ENCODE data around the gene NUAK1. TPM values are rescaled to one million over a fixed set of nuclear protein-coding genes. Genes with fewer than 3 reads are reported as not detected.
A peak's percentile ranks its signal among the peaks of the same experiment; 100 is the strongest.

NUAK1 gene
- polyA plus RNA-seq (2013, experiment 1 of 2; ENCODE audit: insufficient read length), result 46.9 TPM
- 109 TPM for polyA plus RNA-seq (2013, experiment 2 of 2; ENCODE audit: insufficient read length)

- peak; percentile 90 for DNase-seq
These were observed at the start of gene NUAK1 for GRCh38 chr12:106138633-106139421. Gene NUAK1, minus strand, starts transcription at chr12:106138954. Its CDS starts 301 bp downstream, at chr12:106138653.

DNA sequence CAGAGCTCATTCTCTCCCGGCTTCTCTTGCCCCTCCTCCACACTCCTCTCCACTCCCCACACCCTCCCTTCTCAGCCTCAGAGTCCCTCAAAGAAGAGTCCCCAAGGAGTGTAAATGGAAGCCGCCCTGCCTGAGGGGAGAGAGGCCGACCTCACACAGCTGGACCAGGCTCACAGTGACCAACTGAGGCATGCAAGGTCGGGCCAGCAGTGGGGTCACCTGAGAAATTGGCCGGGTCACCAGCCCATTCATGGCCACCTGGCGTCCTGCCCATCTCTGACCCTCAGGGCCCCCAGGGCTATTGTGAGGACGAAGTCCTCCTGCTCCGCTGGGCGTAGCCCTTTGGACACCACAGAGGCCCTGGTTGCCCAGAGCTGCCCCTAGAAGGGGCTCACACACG, 49.5 kb upstream of the NUAK1 start:
- DNase-seq, result no peak

GRCh38 chr12:106187842-106188241, 49.1 kb upstream of the NUAK1 start:
- no peak for DNase-seq

- DNase-seq, result no peak
These were observed 48.5 kb upstream of the NUAK1 start for GRCh38 chr12:106187155-106187789.

DNA sequence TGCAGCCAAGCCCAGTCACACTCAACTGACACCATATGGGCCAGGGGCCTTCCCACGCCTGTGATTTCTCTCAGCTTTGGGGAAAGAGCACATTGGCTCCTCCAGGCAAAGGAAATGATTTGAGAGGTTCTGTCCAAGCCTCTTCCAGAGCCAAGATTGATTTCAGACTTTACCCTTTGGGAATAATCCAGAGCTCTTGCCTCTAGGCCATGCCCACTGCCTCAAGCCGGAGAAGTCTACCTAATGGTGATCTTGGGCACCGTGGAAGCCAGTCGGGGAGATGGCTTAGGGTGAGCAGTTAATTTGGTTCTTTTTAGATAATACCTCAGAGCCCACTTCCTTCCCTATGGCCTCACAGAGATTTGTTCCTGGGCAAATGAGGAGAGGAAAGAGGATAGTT, 45.0 kb upstream of the NUAK1 start:
- DNase-seq, result no peak

GRCh38 chr12:106181401-106182114, 42.8 kb upstream of the NUAK1 start:
- DNase-seq, result no peak

- no peak for DNase-seq
These were observed 40.3 kb upstream of the NUAK1 start for GRCh38 chr12:106179086-106179485.

GRCh38 chr12:106178562-106178961, 39.8 kb upstream of the NUAK1 start:
- DNase-seq, result no peak

- no peak for DNase-seq
These were observed 37.8 kb upstream of the NUAK1 start for GRCh38 chr12:106176560-106176959.

DNA sequence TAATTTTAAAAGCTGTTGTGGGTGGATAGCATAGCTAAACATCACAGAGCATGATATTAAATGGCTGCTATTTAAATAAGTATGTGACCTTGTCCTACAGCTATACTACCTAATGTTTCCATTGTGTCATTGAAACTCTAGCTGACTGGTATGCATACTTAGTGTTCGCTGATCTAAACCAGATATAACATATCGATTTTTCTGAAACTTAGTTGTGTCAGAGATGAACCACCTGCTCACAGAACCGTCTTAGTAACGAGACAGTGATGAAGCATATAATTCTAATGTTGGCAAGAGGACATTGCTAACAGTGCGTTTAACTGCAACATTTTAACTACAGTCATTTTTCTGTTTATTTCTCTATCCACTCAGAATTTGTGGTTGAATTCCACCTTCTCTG, 36.1 kb upstream of the NUAK1 start:
- no peak for DNase-seq

DNA sequence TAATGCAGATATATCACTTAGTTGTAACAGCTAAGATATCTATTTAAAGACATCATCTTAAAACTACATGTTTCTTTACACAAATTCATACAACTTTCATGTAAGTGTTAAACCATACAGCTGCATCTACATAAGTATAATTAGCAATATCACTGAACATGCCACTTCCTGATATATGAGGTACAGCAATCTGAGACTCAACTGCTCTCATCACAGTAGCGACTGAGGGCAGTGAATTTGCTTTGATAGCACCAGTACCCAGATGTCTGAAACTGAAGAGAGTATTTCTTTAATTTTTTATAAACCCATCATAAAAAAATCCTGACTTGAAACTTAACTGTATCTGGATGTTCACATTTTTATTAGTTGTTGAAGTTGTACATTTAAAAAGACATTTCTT, 34.7 kb upstream of the NUAK1 start:
- DNase-seq, result no peak

DNA sequence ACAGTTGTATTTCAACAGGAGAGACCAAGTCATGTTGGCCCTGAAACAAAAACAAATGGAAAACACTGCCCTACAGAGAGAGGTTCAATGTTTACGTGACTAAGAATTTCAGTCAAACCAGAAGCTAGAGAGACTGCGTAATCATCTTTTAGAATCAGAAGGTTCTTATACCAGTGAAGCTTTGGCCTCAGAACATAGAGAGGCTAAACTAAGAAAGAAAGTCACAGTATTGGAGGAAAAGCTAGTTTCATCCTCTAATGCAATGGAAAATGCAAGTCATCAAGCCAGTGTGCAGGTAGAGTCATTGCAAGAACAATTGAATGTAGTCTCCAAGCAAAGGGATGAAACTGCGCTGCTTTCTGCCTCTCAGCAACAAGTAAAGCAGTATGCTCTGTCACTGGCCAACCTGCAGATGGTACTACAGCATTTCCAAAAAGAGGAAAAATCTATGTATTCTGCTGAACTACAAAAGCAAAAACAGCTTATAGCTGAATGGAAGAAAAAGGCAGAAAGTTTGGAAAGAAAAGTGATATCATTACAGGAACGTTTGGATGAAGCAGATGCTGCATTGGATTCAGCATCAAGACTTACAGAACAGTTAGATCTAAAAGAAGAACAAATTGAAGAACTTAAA, 32.5 kb upstream of the NUAK1 start:
- DNase-seq, result no peak

DNA sequence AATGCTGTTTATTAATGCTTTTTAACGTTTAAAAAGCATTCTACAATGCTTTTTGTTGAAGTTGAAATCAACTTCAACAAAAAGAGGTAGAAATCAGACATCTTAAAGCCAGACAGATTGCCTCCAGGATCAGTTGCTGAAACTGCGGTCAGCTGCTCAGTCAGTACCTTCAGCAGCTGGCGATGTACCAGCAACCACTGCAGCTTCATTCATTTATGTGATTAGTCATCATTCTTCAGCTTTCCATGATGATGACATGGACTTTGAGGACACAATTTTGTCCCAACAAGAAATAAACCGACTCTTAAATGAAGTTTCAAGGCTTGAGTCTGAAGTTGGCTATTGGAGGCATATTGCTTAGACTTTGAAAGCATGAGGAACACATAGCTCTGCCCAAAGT, 31.5 kb upstream of the NUAK1 start:
- DNase-seq, result peak; percentile 77

GRCh38 chr12:106163712-106164111, 25.0 kb upstream of the NUAK1 start:
- no peak for DNase-seq

DNA sequence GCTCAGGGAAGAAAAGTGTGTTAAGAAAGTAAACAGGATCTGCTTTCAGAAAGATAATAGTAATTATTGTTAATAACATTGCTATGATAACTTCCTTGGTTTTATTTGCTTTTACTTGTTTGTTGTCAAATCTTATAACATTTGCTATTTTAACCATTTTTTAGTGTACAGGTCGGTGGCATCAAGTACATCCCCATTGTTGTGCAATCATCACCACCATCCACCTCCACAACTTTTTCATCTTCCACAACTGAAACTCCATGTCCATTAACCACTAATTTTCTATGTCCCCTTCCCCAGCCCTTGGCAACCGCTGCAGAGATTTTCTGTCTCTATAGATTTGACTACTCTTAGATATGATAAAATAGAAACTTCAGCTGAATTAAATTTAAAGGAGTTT, 22.7 kb upstream of the NUAK1 start:
- no peak for DNase-seq

GRCh38 chr12:106160915-106161314, 22.2 kb upstream of the NUAK1 start:
- no peak for DNase-seq

GRCh38 chr12:106157802-106158201, 19.0 kb upstream of the NUAK1 start:
- peak; percentile 81 for DNase-seq

GRCh38 chr12:106154751-106155273, 16.1 kb upstream of the NUAK1 start:
- no peak for DNase-seq

- DNase-seq, result no peak
These were observed 13.6 kb upstream of the NUAK1 start for GRCh38 chr12:106152334-106152733.

- DNase-seq, result no peak
These were observed 11.8 kb upstream of the NUAK1 start for GRCh38 chr12:106150555-106150954.

DNA sequence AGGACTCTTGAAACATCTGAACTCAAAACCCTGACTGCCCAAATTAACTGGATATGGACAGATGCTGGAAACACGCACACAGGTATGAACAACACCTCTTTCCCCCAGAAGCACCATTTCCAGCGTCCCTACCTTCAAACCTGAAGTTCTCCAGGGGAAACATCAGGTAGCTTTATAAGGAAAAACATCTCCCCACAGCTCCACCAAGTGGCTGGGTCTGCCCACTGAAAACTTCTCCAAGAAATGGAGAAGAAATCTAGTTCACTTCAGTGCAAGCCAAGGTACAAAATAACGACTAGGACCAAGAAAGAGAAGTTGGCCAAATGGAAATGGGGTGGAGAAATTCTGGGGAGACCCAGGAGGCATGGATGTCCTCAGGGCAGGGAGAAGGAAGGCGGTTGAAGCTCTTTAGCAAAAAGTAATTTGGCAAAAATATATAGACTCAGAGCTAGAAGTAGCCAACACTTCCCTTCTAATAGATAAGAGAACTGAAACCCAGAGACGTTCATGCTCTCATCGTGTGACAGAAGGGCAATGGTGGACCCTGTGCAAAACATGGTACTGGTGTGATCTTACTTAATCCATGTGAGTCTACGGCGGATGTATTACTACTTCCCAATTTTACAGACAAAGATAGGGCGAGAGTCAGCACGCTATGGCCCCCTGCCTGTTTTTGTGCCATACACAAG, 10.5 kb upstream of the NUAK1 start:
- DNase-seq, result no peak

GRCh38 chr12:106147956-106148355, 9.2 kb upstream of the NUAK1 start:
- no peak for DNase-seq

Measured in fibroblast of skin of back (primary cell).